ENCODE results near the gene SMIM1.

DNA sequence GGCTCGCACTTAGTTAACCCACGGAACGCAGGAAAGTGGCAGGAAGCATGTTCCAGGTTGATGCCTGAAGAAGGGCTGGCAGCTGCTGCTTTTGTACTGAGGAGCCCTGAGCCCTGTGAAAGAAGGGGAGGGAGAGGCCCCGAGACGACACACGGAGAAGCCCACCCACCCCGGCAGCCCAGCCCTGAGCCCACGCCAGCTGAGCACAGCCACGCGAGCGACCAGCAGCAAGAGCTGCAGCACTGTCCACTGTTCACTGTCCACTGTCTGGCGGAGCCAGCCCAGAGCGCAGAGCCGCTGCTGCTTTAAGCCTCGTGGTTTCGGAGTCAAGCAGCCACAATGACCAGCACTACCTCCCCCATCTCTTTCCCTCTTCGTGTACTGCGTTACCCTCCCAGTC, 18.4 kb downstream of the SMIM1 start:
- TF ChIP-seq, protein P1, sequence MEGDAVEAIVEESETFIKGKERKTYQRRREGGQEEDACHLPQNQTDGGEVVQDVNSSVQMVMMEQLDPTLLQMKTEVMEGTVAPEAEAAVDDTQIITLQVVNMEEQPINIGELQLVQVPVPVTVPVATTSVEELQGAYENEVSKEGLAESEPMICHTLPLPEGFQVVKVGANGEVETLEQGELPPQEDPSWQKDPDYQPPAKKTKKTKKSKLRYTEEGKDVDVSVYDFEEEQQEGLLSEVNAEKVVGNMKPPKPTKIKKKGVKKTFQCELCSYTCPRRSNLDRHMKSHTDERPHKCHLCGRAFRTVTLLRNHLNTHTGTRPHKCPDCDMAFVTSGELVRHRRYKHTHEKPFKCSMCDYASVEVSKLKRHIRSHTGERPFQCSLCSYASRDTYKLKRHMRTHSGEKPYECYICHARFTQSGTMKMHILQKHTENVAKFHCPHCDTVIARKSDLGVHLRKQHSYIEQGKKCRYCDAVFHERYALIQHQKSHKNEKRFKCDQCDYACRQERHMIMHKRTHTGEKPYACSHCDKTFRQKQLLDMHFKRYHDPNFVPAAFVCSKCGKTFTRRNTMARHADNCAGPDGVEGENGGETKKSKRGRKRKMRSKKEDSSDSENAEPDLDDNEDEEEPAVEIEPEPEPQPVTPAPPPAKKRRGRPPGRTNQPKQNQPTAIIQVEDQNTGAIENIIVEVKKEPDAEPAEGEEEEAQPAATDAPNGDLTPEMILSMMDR (IDR thresholded peaks at IDR 0.05): no peak
- no peak for TF ChIP-seq POLR2A (IDR thresholded peaks at IDR 0.05)
